ENCODE results near the gene SUSD5.

DNA sequence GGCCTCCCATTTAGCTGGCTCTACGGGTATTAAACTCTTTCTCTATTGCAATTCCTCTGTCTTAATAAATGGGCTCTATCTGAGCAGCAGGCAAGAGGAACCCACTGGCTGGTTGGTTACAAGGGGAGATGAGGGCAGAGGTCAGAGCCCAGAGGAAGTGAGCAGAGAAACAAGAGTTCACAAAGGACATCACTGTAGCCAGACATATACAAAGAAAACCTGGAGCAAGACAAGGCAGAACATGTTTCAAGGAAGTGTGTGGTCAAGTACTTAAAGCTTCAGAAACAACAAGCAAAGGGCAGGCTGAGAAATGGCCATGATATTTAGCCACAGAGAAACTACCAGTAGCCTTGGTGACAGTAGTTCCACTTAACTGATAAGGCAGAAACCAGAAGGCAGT lies 24.3 kb downstream of the SUSD5 start:
- TF ChIP-seq POLR2A (IDR thresholded peaks at IDR 0.05): no peak
- TF ChIP-seq, protein P1, sequence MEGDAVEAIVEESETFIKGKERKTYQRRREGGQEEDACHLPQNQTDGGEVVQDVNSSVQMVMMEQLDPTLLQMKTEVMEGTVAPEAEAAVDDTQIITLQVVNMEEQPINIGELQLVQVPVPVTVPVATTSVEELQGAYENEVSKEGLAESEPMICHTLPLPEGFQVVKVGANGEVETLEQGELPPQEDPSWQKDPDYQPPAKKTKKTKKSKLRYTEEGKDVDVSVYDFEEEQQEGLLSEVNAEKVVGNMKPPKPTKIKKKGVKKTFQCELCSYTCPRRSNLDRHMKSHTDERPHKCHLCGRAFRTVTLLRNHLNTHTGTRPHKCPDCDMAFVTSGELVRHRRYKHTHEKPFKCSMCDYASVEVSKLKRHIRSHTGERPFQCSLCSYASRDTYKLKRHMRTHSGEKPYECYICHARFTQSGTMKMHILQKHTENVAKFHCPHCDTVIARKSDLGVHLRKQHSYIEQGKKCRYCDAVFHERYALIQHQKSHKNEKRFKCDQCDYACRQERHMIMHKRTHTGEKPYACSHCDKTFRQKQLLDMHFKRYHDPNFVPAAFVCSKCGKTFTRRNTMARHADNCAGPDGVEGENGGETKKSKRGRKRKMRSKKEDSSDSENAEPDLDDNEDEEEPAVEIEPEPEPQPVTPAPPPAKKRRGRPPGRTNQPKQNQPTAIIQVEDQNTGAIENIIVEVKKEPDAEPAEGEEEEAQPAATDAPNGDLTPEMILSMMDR (IDR thresholded peaks at IDR 0.05): no peak
